ENCODE data around the gene SCNN1B.

The SCNN1B gene

DNA sequence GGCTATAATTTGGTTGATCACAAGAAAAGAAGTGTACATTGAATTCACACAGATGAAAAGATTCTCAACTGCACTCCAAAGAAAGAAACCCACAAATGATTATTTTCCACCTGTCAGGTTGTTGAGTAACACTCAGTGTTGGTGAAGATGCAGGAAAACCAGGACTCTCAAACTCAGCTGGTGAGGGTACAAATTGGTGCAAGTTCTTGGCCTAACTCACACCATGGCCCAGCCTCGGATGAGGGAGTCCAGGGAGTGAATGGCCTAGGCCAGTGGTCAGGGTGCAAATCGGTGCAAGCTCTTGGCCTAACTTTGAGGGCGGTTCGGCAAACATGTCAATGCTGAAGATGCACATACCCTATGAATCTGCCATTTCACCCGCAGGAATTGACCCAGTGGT, 8.6 kb downstream of the SCNN1B start:
- no peaks in the 10 kb centered on the region for H3K9me3 ChIP-seq (ENCODE audit: control insufficient read depth, low read depth, low read length)
- H3K27me3 ChIP-seq (ENCODE audit: control insufficient read depth, insufficient read depth, low read length): no peaks in the 10 kb centered on the region
- H3K36me3 ChIP-seq (ENCODE audit: control insufficient read depth, low read depth, low read length): no peaks in the 10 kb centered on the region
- H3K4me3 ChIP-seq (ENCODE audit: low read length): no peak overlapping the region
- no peak overlapping the region for H3K27ac ChIP-seq (ENCODE audit: low read length)
- no peak overlapping the region for H3K9ac ChIP-seq (ENCODE audit: low read length)
- H3K4me1 ChIP-seq (ENCODE audit: control insufficient read depth, low read depth, low read length): no peaks in the 10 kb centered on the region

DNA sequence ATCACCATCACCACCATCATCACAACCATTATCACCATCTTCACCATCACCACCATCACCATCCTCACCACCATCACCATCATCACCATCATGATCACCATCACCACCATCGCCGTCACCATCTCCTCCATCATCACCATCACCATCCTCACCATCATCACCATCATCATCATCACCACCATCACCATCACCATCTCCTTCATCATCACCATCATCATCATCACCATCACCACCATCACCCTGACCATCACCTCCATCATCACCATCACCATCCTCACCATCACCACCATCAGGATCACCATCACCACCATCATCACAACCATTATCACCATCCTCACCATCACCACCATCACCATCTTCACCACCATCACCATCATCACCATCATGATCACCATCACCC, 14.1 kb downstream of the SCNN1B start:
- Histone ChIP-seq H3K9me3 (ENCODE audit: control insufficient read depth, low read depth, low read length) (no peaks in the 10 kb centered on the region), H3K9ac (ENCODE audit: low read length) (no peak overlapping the region), H3K4me3 (ENCODE audit: low read length) (no peak overlapping the region), H3K27me3 (ENCODE audit: control insufficient read depth, insufficient read depth, low read length) (no peaks in the 10 kb centered on the region), H3K27ac (ENCODE audit: low read length) (no peak overlapping the region), H3K36me3 (ENCODE audit: control insufficient read depth, low read depth, low read length) (no peaks in the 10 kb centered on the region), H3K4me1 (ENCODE audit: control insufficient read depth, low read depth, low read length) (no peaks in the 10 kb centered on the region)

DNA sequence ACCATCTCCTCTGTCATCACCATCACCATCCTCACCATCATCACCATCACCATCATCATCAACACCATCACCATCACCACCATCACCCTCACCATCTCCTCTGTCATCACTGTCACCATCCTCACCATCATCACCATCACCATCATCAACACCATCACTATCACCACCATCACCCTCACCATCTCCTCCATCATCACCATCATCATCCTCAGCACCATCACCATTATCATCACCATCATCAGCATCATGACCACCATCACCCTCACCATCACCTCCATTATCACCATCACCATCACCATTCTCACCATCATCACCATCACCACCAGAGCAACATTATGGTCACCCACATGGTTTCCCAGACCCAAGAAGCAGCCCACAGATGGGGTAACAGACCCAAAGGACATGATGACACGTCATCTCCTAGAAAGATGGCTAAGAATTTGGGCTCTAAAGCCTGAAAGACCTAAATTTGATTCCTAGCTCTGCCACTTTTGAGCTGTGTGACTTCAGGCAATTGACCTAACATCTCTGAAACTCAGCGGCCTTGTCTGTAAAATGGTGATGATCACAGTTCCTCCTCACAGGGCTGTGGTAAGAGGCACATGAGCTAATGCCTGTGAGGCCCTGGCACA, 14.6 kb downstream of the SCNN1B start:
- H3K9ac ChIP-seq (ENCODE audit: low read length): no peak overlapping the region
- H3K4me1 ChIP-seq (ENCODE audit: control insufficient read depth, low read depth, low read length): no peaks in the 10 kb centered on the region
- no peak overlapping the region for H3K27ac ChIP-seq (ENCODE audit: low read length)
- H3K36me3 ChIP-seq (ENCODE audit: control insufficient read depth, low read depth, low read length): no peaks in the 10 kb centered on the region
- no peak overlapping the region for H3K4me3 ChIP-seq (ENCODE audit: low read length)
- no peaks in the 10 kb centered on the region for H3K27me3 ChIP-seq (ENCODE audit: control insufficient read depth, insufficient read depth, low read length)
- no peaks in the 10 kb centered on the region for H3K9me3 ChIP-seq (ENCODE audit: control insufficient read depth, low read depth, low read length)

DNA sequence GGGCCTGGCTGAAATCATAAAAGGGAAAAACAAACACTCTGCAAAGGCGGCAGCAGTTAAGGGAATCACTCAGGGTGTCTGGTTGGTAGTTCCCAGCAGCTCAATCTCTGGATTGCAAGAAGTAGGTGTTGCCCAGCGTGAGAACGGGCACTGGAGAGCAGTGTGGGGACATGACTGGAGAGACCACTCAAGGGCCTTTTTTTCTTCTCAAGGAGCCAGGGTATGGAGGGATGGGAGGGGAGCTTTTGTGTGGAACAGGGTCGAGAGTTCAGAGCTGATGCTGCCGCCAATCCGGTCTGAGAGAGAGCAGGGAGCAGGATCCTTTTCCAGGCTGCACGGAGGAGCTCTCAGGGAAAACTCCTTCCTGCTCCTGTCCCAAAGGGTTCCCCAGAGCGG, 15.2 kb downstream of the SCNN1B start:
- Histone ChIP-seq H3K27me3 (ENCODE audit: control insufficient read depth, insufficient read depth, low read length) (no peaks in the 10 kb centered on the region), H3K9me3 (ENCODE audit: control insufficient read depth, low read depth, low read length) (no peaks in the 10 kb centered on the region), H3K36me3 (ENCODE audit: control insufficient read depth, low read depth, low read length) (no peaks in the 10 kb centered on the region), H3K4me1 (ENCODE audit: control insufficient read depth, low read depth, low read length) (no peaks in the 10 kb centered on the region), H3K9ac (ENCODE audit: low read length) (no peak overlapping the region), H3K4me3 (ENCODE audit: low read length) (no peak overlapping the region), H3K27ac (ENCODE audit: low read length) (no peak overlapping the region)

DNA sequence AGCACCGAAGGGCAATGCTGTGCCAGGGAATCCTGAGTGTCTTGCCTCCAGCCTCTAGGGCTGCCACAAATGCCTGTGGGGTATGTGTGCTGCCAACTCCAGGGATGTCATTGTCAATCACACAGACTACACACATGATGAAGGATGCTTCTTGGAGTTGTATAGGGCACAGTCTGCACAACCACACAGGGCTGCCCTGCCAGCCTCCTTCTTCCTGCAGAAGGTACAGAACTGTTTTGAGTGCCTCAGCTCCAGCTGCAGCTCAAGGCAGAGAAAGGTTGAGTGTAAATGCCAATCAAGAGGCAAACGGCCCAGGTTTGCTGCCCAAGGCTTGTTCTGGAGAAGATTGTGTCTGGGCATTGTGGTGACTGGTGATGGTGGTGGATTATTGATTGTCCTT, 15.6 kb downstream of the SCNN1B start:
- H3K27me3 ChIP-seq (ENCODE audit: control insufficient read depth, insufficient read depth, low read length): no peaks in the 10 kb centered on the region
- H3K27ac ChIP-seq (ENCODE audit: low read length): no peak overlapping the region
- no peaks in the 10 kb centered on the region for H3K36me3 ChIP-seq (ENCODE audit: control insufficient read depth, low read depth, low read length)
- no peaks in the 10 kb centered on the region for H3K9me3 ChIP-seq (ENCODE audit: control insufficient read depth, low read depth, low read length)
- no peaks in the 10 kb centered on the region for H3K4me1 ChIP-seq (ENCODE audit: control insufficient read depth, low read depth, low read length)
- H3K4me3 ChIP-seq (ENCODE audit: low read length): no peak overlapping the region
- no peak overlapping the region for H3K9ac ChIP-seq (ENCODE audit: low read length)

DNA sequence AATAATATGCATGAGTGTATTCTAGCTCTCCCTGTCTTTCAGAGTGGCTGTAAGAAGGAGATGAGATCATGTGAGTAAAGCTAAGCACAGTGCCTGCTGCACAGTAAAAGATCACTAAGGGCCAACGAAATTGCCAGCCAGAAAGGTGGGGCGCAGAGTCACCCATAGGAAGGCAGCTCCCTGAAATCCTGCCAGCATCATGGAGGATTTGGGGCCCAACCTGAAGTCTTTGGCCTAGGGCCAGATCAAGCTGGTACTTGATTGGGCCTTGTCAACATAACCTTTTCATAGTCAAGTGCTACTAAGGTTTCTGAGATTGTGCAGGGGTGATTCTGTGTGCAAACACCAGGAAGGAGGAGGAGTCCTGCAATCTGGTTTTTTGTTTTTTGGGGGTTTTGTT, 16.5 kb downstream of the SCNN1B start:
- Histone ChIP-seq H3K36me3 (ENCODE audit: control insufficient read depth, low read depth, low read length) (no peaks in the 10 kb centered on the region), H3K9me3 (ENCODE audit: control insufficient read depth, low read depth, low read length) (no peaks in the 10 kb centered on the region), H3K4me3 (ENCODE audit: low read length) (no peak overlapping the region), H3K27ac (ENCODE audit: low read length) (no peak overlapping the region), H3K27me3 (ENCODE audit: control insufficient read depth, insufficient read depth, low read length) (no peaks in the 10 kb centered on the region), H3K9ac (ENCODE audit: low read length) (no peak overlapping the region), H3K4me1 (ENCODE audit: control insufficient read depth, low read depth, low read length) (no peaks in the 10 kb centered on the region)

DNA sequence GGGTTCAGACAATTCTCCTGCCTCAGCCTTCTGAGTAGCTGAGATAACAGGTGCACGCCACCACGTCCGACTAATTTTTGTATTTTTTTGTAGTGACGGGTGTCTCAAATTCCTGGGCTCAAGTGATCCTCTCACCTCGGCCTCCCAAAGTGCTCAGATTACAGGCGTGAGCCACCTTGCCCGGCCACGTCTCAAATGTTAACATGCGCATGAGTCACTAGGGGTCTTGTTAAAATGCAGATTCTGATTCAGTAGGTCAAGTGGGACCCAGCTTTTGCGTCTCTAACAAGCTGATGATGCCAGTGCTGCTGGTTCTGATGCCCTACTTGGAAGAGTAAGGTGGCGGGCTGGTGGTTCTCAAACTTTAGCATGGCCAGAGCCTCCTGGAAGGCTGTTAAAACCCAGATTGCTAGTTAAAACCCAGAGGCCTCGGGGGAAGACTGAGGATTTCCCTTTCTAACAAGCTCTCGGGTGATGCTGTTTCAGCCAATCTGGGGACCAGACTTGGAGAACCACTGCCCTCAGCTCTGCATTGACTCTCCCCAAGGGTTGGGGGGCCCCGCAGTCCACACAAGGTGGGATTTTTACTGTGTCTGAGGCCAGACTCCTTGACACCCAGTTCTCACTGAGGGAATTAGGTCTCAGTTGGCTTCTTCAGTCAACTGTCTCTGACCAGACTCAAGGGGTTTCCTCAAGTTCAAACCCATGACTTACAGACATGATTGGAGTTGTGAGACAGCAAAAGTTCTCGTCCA, 17.9 kb downstream of the SCNN1B start:
- no peak overlapping the region for H3K4me3 ChIP-seq (ENCODE audit: low read length)
- H3K9me3 ChIP-seq (ENCODE audit: control insufficient read depth, low read depth, low read length): no peaks in the 10 kb centered on the region
- no peaks in the 10 kb centered on the region for H3K36me3 ChIP-seq (ENCODE audit: control insufficient read depth, low read depth, low read length)
- no peak overlapping the region for H3K27ac ChIP-seq (ENCODE audit: low read length)
- H3K4me1 ChIP-seq (ENCODE audit: control insufficient read depth, low read depth, low read length): no peaks in the 10 kb centered on the region
- no peak overlapping the region for H3K9ac ChIP-seq (ENCODE audit: low read length)
- no peaks in the 10 kb centered on the region for H3K27me3 ChIP-seq (ENCODE audit: control insufficient read depth, insufficient read depth, low read length)

DNA sequence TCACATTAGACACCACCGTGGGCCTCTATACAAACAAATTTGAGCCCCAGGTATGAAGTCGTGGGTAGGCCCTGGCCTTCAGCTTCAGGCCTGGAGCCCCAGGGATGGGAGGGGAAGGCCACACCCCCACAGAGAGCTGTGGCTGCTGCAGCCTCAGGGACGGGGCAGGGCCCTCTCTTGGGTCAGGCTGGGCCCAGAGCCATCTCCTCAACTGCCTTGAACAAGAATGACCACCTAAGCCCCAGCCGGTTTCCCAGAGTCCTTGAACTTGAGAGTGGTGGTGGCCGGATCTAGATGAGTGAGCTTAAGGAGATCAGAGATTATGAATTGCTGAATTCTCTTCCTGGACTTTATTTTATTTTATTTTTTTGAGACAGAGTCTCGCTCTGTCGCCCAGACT, 18.6 kb downstream of the SCNN1B start:
- Histone ChIP-seq H3K4me1 (ENCODE audit: control insufficient read depth, low read depth, low read length) (no peaks in the 10 kb centered on the region), H3K36me3 (ENCODE audit: control insufficient read depth, low read depth, low read length) (no peaks in the 10 kb centered on the region), H3K9ac (ENCODE audit: low read length) (no peak overlapping the region), H3K9me3 (ENCODE audit: control insufficient read depth, low read depth, low read length) (no peaks in the 10 kb centered on the region), H3K27ac (ENCODE audit: low read length) (no peak overlapping the region), H3K27me3 (ENCODE audit: control insufficient read depth, insufficient read depth, low read length) (no peaks in the 10 kb centered on the region), H3K4me3 (ENCODE audit: low read length) (no peak overlapping the region)

DNA sequence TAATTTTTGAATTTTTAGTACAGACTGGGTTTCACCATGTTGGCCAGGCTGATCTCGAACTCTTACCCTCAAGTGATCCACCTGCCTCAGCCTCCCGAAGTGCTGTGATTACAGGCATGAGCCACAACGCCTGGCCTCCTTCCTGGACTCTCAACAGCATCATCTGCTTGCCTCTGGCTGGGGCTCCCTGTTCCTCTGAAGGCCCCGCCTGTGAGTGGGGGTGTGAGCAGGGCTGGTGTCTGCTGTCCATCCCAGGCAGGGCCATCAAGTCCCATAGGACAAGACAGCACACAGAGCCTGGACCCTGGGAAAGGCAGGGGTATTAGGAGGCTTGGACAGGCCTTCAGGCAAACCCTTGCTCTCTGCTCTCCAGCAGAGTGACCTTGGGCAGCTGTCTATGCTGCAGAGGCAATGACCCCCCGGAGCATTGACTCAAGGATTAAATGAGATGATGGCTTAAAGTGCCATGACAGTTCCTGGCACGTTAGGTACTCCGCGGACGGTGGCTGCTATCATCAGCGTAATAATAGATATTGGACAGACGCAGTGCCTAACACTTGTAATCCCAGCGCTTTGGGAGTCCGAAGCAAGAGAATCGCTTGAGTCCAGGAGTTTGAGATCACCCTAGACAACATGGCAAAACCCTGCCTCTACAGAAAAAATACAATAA, 19.2 kb downstream of the SCNN1B start:
- H3K27me3 ChIP-seq (ENCODE audit: control insufficient read depth, insufficient read depth, low read length): no peaks in the 10 kb centered on the region
- H3K9me3 ChIP-seq (ENCODE audit: control insufficient read depth, low read depth, low read length): no peaks in the 10 kb centered on the region
- H3K4me1 ChIP-seq (ENCODE audit: control insufficient read depth, low read depth, low read length): no peaks in the 10 kb centered on the region
- H3K9ac ChIP-seq (ENCODE audit: low read length): no peak overlapping the region
- no peaks in the 10 kb centered on the region for H3K36me3 ChIP-seq (ENCODE audit: control insufficient read depth, low read depth, low read length)
- no peak overlapping the region for H3K4me3 ChIP-seq (ENCODE audit: low read length)
- H3K27ac ChIP-seq (ENCODE audit: low read length): no peak overlapping the region

DNA sequence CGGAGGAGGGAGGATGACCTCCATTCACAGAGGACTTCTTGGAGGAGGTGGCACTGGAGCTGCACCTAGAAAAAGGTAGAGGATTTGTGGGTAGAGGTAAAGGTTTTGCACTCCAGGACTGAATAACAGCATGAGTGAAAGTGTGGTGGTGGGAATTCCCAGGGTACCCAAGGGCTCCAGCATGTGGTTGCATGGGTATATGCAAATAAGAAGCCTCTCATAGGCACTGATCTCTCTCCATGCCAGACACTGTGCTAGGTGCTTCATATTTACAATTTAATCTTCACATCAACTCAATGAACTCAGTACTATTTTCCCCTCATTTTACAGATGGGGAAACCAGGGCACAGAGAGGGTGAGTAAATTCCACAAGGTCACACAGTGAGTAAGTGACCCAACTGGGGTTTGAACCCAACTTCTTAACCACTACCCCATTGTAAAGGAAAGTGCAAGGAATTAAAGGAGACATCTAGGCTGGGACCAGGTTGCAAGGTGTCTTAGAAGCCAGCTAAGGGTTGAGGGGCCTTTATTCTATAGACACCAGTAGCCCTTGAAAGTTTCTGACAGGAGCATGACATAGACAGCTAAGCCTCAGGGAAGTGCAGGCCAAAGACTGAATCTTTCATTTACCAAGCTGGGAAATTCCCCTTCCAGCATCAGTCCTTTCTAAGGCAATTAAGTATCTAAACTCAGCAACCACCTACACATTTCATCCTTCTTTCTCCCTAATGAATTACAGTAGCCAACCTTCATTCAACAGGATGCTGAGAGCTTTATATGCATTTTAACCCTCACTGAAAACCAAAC, 21.3 kb downstream of the SCNN1B start:
- no peak overlapping the region for H3K4me3 ChIP-seq (ENCODE audit: low read length)
- H3K36me3 ChIP-seq (ENCODE audit: control insufficient read depth, low read depth, low read length): no peaks in the 10 kb centered on the region
- no peaks in the 10 kb centered on the region for H3K4me1 ChIP-seq (ENCODE audit: control insufficient read depth, low read depth, low read length)
- H3K9me3 ChIP-seq (ENCODE audit: control insufficient read depth, low read depth, low read length): no peaks in the 10 kb centered on the region
- no peak overlapping the region for H3K9ac ChIP-seq (ENCODE audit: low read length)
- no peak overlapping the region for H3K27ac ChIP-seq (ENCODE audit: low read length)
- H3K27me3 ChIP-seq (ENCODE audit: control insufficient read depth, insufficient read depth, low read length): no peaks in the 10 kb centered on the region

DNA sequence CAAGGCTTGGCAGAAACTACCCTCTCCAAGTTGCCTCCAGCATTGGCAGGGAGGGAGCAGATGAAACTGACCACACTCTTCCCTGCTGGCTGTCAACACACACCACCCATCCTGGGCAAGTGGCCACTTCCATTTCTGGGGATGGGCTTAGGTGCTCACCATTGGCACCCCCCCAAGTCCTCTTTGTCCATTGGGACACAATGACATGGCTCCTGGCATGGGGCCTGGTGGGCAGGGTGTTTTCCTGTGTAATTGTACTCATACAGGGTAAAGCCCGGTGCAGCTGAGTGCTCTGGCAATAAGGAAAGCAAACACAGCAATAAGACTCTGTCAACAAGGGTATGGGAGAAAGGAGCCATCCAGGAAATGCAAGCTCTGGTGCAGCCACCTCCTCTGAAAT, 22.6 kb downstream of the SCNN1B start:
- no peaks in the 10 kb centered on the region for H3K9me3 ChIP-seq (ENCODE audit: control insufficient read depth, low read depth, low read length)
- H3K4me3 ChIP-seq (ENCODE audit: low read length): no peak overlapping the region
- no peaks in the 10 kb centered on the region for H3K27me3 ChIP-seq (ENCODE audit: control insufficient read depth, insufficient read depth, low read length)
- H3K9ac ChIP-seq (ENCODE audit: low read length): no peak overlapping the region
- H3K36me3 ChIP-seq (ENCODE audit: control insufficient read depth, low read depth, low read length): no peaks in the 10 kb centered on the region
- H3K4me1 ChIP-seq (ENCODE audit: control insufficient read depth, low read depth, low read length): no peaks in the 10 kb centered on the region
- no peak overlapping the region for H3K27ac ChIP-seq (ENCODE audit: low read length)
